Skin of body (tissue), 2 donors: ENCODE measurements around the gene PDE1A. TPM values are rescaled to one million over a fixed set of nuclear protein-coding genes. Genes with fewer than 3 reads are reported as not detected.
"Not testable (repeated sequence)": the region's sequence is repeated elsewhere in the genome, so short reads cannot be mapped to it uniquely, and the experiment has no call there.

Experiments
- DNase-seq: peaks from one replicate; lab custom pipeline; 2025; lab: John Stamatoyannopoulos, UW
- total RNA-seq: library from RNA; depleted of rRNA; stranded (reverse); fragments of >200 nt; gene quantifications from one replicate; pipeline ENCODE4 v1.2.3, GENCODE V29; 2014

The PDE1A gene
- total RNA-seq, 1 donor from 2014 or later: 2.6 TPM

- DNase-seq: no peak
Observed at GRCh38 chr2:182281276-182281675, 145.6 kb downstream of the PDE1A start.

- peak; percentile 46 for DNase-seq
Observed at GRCh38 chr2:182280118-182280517, 146.7 kb downstream of the PDE1A start.

- not testable (repeated sequence) for DNase-seq
Observed at GRCh38 chr2:182276662-182277061, 150.2 kb downstream of the PDE1A start.

GRCh38 chr2:182267971-182268370, 158.9 kb downstream of the PDE1A start:
- DNase-seq: no peak

GRCh38 chr2:182266909-182267308, 159.9 kb downstream of the PDE1A start:
- no peak for DNase-seq

- no peak for DNase-seq
Observed at GRCh38 chr2:182265718-182266117, 161.1 kb downstream of the PDE1A start.

- DNase-seq: no peak
Observed at GRCh38 chr2:182261860-182262387, 164.9 kb downstream of the PDE1A start.

DNA sequence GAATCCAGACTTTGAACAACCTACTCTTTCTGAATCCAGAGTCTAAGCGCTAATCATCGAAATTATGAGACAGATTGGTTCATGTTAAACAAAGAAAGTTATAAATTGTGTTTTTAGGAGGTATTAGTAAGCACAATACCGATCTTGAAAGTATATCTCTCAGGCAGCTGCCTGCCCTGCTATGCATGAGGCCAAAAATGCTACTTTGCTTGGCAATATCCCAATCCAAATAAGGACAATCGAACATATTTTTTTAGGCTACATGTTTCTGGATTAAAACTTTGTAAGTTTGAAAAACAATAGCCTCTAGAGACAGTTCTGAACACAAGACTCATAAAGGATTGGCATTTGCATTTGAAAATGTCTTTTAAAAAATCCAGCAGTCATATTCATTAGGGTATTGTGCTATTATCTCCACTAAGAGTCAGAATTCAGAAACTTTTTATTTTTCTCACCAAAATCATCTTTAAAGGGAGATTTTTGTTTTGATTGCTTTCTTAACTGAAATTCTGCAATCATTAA, 167.1 kb downstream of the PDE1A start:
- DNase-seq: no peak

- no peak for DNase-seq
Observed at GRCh38 chr2:182252534-182252933, 174.3 kb downstream of the PDE1A start.

DNA sequence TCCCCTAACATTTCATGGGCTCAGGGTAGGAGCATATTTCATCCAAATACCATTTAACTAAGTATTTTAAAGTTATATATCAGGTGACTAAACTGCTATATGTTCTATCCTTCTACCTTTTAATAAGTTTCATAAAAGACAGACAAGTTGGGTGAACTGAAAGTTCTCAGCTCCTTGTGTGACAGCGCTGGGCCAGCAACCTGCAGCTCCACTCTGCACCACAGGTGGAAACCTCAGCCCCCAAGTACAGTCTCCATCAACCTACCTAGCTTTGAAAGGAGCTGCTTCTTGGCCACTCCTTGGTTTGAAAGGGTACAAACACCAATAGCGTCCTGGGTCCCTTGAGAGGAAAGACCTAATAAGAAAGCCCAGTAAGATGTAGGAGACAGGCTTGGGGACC, 177.9 kb downstream of the PDE1A start:
- DNase-seq: no peak

- DNase-seq: no peak
Observed at GRCh38 chr2:182248362-182248761, 178.5 kb downstream of the PDE1A start.

- no peak for DNase-seq
Observed at GRCh38 chr2:182247831-182248230, 179.0 kb downstream of the PDE1A start.

- no peak for DNase-seq
Observed at GRCh38 chr2:182245963-182246362, 180.9 kb downstream of the PDE1A start.

GRCh38 chr2:182242609-182243008, 184.2 kb downstream of the PDE1A start:
- no peak for DNase-seq

DNA sequence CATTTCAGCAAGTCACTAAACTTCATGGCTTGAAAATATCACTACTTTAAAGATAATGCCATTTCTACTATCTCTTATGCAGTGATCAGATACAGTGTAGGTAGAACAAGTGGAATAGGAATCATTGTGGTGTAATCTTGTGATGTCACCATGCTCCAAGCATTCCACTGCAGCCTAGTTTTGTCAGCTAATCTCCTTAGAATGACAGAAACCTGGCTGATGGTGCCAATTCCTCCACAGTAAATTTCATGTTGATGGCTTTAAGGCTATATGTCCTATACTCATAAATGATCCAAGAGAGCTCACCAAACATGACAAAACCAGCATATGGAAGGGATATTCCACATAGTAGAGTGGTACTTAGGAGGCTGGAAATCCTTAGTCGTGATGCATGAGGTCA, 184.9 kb downstream of the PDE1A start:
- DNase-seq: no peak

DNA sequence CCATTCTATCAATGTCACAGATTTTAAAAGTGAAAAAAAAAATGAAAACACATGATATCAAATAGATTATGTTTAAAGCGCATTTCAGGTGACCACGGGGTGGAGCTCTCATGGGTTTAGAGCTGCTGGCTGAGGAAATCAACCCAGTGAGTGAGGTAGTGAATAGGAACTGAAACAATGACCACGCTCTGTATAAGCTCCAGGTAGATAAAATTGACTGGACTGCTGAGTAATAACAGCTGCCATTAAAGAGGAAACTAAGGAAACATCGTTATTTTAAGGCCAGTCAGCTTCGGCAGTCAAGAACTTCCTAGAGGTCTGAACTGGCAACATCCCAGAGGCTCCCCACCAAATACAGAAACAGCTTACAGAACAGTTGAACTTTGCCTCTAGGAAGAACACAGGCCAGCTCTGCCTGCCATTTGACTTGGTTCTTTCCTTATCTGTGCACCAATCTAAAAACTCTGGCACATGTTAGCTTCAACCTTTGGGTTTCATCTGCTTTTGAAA, 185.9 kb downstream of the PDE1A start:
- no peak for DNase-seq

GRCh38 chr2:182230561-182230960, 196.3 kb downstream of the PDE1A start:
- DNase-seq: no peak

GRCh38 chr2:182229297-182229696, 197.5 kb downstream of the PDE1A start:
- DNase-seq: no peak

DNA sequence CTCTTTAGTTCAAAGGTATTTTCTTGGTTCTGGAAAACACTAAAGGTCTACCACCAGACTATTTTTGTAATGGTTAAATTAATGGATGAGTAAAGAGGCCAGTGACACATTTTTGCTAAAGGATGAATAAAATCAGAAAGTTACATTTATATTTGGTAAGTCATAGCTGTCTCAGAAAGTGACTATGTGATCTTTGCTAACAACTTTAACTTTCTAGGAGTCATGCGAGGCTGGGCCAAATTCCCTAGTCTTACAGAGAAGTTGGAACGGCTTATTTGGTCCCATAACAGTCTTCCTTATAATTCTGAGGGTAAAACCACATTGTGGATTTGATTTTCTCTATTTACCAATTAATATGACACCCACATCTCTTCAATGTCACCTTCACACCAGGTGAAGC, 198.1 kb downstream of the PDE1A start:
- no peak for DNase-seq

DNA sequence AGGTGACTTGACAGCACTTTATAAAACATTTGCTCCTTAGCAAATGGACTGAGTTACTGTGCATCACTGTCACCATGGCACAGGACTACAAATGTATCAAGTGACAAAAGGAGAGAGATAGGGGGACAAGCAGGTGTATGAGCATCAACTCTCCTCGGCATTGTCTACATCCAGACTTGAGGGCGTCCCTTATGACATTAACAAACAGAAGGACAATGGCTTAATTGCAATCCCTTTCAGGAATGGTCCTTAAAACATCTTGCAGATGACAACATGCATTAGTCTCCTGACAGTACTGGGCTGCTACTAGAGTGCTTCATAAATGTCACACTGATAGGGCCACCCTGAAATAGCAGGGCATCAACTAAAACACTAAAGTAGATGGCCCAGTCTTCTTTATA, 198.8 kb downstream of the PDE1A start:
- DNase-seq: no peak

GRCh38 chr2:182226807-182227206, 200.0 kb downstream of the PDE1A start:
- no peak for DNase-seq

GRCh38 chr2:182224669-182225068, 202.2 kb downstream of the PDE1A start:
- no peak for DNase-seq

- no peak for DNase-seq
Observed at GRCh38 chr2:182220998-182221397, 205.8 kb downstream of the PDE1A start.

DNA sequence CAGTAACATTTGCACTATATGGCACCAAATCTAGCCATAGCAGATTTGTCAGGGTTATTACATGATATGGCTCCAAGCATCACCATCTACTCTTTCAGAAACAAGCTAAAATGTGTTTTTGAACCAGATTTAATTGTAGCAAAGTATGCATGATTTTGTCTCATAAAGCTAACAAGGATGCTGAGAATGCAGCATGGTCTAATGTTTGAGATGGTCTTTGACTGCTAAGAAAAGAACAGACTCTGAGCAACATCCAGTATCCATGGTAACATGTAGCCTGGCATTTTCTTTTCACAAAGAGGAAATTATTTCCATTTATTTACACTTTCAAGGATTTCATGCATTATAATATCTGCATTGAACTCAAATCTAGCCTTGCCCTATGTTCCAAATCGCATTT, 206.5 kb downstream of the PDE1A start:
- no peak for DNase-seq
